Gastrocnemius medialis (tissue), 4 donors: ENCODE measurements around the gene HAVCR1. TPM values are rescaled to one million over a fixed set of nuclear protein-coding genes. Genes with fewer than 3 reads are reported as not detected.
A peak's percentile ranks its signal among the peaks of the same experiment; 100 is the strongest.

ENCODE experiments used
- ATAC-seq, 2 donors: fragments of 150-250 bp; one replicate each; pipeline ENCODE4 v1.9.1; 2016
- DNase-seq, 2 donors: peaks; one replicate each; pipeline ENCODE4 v3.0.0-alpha.2; 2019
- H3K27ac ChIP-seq, 4 donors: fragments of 200-600 bp; sonication (generic); 1 replicate in 1 of 4; 2 replicates in 3 of 4; pipeline ENCODE4 v1.5.1; 2016 to 2018; ENCODE audit warnings: mild to moderate bottlenecking in 2 of 4, moderate library complexity in 1 of 4
- H3K27me3 ChIP-seq, 3 donors: fragments of 200-600 bp; sonication (generic) in 2 of 3; 1 replicate in 1 of 3; 2 replicates in 2 of 3; pipeline versions ENCODE4 v1.5.1 to v1.6.0; 2016 to 2019; ENCODE audit warnings: mild to moderate bottlenecking in 1 of 3, moderate library complexity in 1 of 3
- H3K36me3 ChIP-seq, 2 donors: fragments of 200-600 bp; sonication (generic) in 1 of 2; one replicate each; pipeline ENCODE4 v1.5.1; 2017 to 2018
- H3K4me1 ChIP-seq, 2 donors: fragments of 200-600 bp; sonication (generic) in 1 of 2; one replicate each; pipeline ENCODE4 v1.5.1; 2016 to 2017; ENCODE audit warnings: mild to moderate bottlenecking in 2 of 2
- H3K4me3 ChIP-seq, 4 donors: fragments of 200-600 bp; sonication (generic) in 3 of 4; 1 replicate in 1 of 4; 2 replicates in 3 of 4; pipeline ENCODE4 v1.5.1; 2016 to 2019; ENCODE audit warnings: mild to moderate bottlenecking in 2 of 4
- H3K9me3 ChIP-seq, 3 donors: fragments of 200-600 bp; sonication (generic) in 2 of 3; 1 replicate in 1 of 3; 2 replicates in 2 of 3; pipeline ENCODE4 v1.5.1; 2016 to 2019
- CTCF ChIP-seq, 5 experiments: fragments of 450-650 bp in 3 of 5; fragments of 200-600 bp in 2 of 5; sonication (generic) in 2 of 5; IDR thresholded peaks in 4 of 5; conservative IDR thresholded peaks in 1 of 5; 1 replicate in 4 of 5; 2 replicates in 1 of 5; pipeline ENCODE4 v1.5.1; 2016 to 2019; ENCODE audit warnings: antibody characterized with exemption in 5 of 5, mild to moderate bottlenecking in 3 of 5, moderate library complexity in 3 of 5
- POLR2A ChIP-seq, 2 donors: fragments of 450-650 bp; IDR thresholded peaks; one replicate each; pipeline ENCODE4 v1.6.1; 2017; ENCODE audit warnings: antibody characterized with exemption in 2 of 2, mild to moderate bottlenecking in 2 of 2, moderate library complexity in 2 of 2
- in situ Hi-C, 4 donors: fragments of 200-750 bp; cut with MboI; loops; one replicate each; pipeline versions ENCODE4 v1.15.0 to v1.8.0; 2017; ENCODE audit warnings: low sequenced_read_pairs in 4 of 4
- intact Hi-C: fragments of 100-400 bp; cut with DNase I; formaldehyde crosslinking; loops from one replicate; pipeline ENCODE4 v1.15.1; 2023; ENCODE audit warnings: low total_unique reads
- total RNA-seq, 4 donors: library from RNA; depleted of rRNA; stranded (reverse); fragments of >200 nt; gene quantifications; one replicate each; pipeline versions ENCODE4 v1.1.0 to v1.2.3, GENCODE V29; 2016

HAVCR1 gene
- total RNA-seq, 4 donors from 2014 or later, result not detected

GRCh38 chr5:157025093-157025698, 33.7 kb downstream of the HAVCR1 start:
- Histone ChIP-seq H3K4me1 (no peaks in the 10 kb centered on the region), H3K9me3 (no peaks in the 10 kb centered on the region), H3K4me3 (no peak overlapping the region), H3K27ac (no peak overlapping the region), H3K36me3 (no peaks in the 10 kb centered on the region), H3K27me3 (no peaks in the 10 kb centered on the region)
- DNase-seq (peak in 1 of 2 donors; percentile 13), ATAC-seq (no peak)
- intact Hi-C loops, result no loop called here
- TF ChIP-seq CTCF (IDR thresholded peaks at IDR 0.05 in 4 of 5, conservative IDR thresholded peaks at IDR 0.05 in 1 of 5), result no peak
- no peak for TF ChIP-seq POLR2A (IDR thresholded peaks at IDR 0.05)
- in situ Hi-C loops, result no loop called here

- Histone ChIP-seq H3K27ac (no peak overlapping the region), H3K4me3 (no peak overlapping the region), H3K9me3 (no peaks in the 10 kb centered on the region), H3K36me3 (no peaks in the 10 kb centered on the region), H3K4me1 (no peaks in the 10 kb centered on the region), H3K27me3 (no peaks in the 10 kb centered on the region)
- intact Hi-C loops, result no loop called here
- TF ChIP-seq CTCF (IDR thresholded peaks at IDR 0.05 in 4 of 5, conservative IDR thresholded peaks at IDR 0.05 in 1 of 5), result no peak
- TF ChIP-seq POLR2A (IDR thresholded peaks at IDR 0.05), result no peak
- no peak for DNase-seq
- in situ Hi-C loops, result no loop called here
- ATAC-seq, result no peak
Measured at GRCh38 chr5:157024208-157024959, 34.5 kb downstream of the HAVCR1 start.

GRCh38 chr5:157022024-157022423, 36.9 kb downstream of the HAVCR1 start:
- no peaks in the 10 kb centered on the region for H3K9me3 ChIP-seq
- H3K36me3 ChIP-seq, result no peaks in the 10 kb centered on the region
- H3K4me3 ChIP-seq, result no peak overlapping the region
- no peaks in the 10 kb centered on the region for H3K27me3 ChIP-seq
- TF ChIP-seq CTCF (IDR thresholded peaks at IDR 0.05 in 4 of 5, conservative IDR thresholded peaks at IDR 0.05 in 1 of 5) (no peak), POLR2A (IDR thresholded peaks at IDR 0.05) (no peak)
- DNase-seq (no peak), ATAC-seq (no peak)
- H3K4me1 ChIP-seq, result no peaks in the 10 kb centered on the region
- no peak overlapping the region for H3K27ac ChIP-seq
- in situ Hi-C loops (no loop called here), intact Hi-C loops (no loop called here)

GRCh38 chr5:157020511-157021222, 38.2 kb downstream of the HAVCR1 start:
- intact Hi-C loops, result no loop called here
- Histone ChIP-seq H3K4me3 (no peak overlapping the region), H3K9me3 (no peaks in the 10 kb centered on the region), H3K36me3 (no peaks in the 10 kb centered on the region), H3K27ac (no peak overlapping the region), H3K27me3 (no peaks in the 10 kb centered on the region), H3K4me1 (no peaks in the 10 kb centered on the region)
- ATAC-seq, result peak; percentile 33 to 52
- no peak for DNase-seq
- no peak for TF ChIP-seq CTCF (IDR thresholded peaks at IDR 0.05 in 4 of 5, conservative IDR thresholded peaks at IDR 0.05 in 1 of 5)
- no peak for TF ChIP-seq POLR2A (IDR thresholded peaks at IDR 0.05)
- in situ Hi-C loops, result no loop called here
